Fibroblast of villous mesenchyme (primary cell): ENCODE results near the gene CCDC172. TPM values are rescaled to one million over a fixed set of nuclear protein-coding genes. Genes with fewer than 3 reads are reported as not detected.

Experiments used
- DNase-seq: peaks from one replicate; pipeline ENCODE4 v3.0.0-alpha.2; 2010; ENCODE audit warnings: low read depth
- H3K4me3 ChIP-seq: 2 replicates; pipeline ENCODE4 v1.5.1; 2011; ENCODE audit warnings: low read depth, mild to moderate bottlenecking, low read length
- small RNA-seq: library from RNA; depleted of rRNA; stranded (forward); fragments of <200 nt; gene quantifications from one replicate; pipeline ENCODE3, GENCODE V24; 2012
- total RNA-seq: library from RNA; depleted of rRNA; stranded (reverse); fragments of >200 nt; gene quantifications from 2 replicates; pipeline ENCODE4 v1.2.3, GENCODE V29; 2012
- TF ChIP-seq, protein P1 (sequence below): IDR thresholded peaks from 2 replicates; pipeline ENCODE4 v1.5.1; 2012; ENCODE audit warnings: low read depth, mild to moderate bottlenecking, low read length; ENCODE audit not compliant: insufficient read depth

Gene CCDC172
- total RNA-seq, 1 donor = not detected

DNA sequence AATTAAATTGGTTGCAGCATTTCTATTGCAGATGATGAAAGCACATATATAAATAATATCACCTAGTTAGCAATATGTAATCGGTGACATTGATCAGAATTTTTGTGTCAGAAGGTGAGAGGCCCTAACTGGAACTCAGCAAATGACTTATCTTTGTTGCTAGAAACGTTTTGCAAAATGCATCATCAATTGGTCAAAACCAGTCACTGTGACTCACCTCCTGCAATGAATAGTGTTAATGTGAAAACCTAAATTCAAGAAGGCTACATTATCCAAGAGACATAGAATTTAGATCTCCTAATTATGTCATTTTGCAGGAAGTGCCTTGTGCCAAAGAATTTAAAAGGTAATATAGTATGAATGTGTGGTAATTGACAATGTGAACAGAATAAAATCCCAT lies 93.6 kb downstream of the CCDC172 start:
- H3K4me3 ChIP-seq = no peak overlapping the region
- TF ChIP-seq, protein P1, sequence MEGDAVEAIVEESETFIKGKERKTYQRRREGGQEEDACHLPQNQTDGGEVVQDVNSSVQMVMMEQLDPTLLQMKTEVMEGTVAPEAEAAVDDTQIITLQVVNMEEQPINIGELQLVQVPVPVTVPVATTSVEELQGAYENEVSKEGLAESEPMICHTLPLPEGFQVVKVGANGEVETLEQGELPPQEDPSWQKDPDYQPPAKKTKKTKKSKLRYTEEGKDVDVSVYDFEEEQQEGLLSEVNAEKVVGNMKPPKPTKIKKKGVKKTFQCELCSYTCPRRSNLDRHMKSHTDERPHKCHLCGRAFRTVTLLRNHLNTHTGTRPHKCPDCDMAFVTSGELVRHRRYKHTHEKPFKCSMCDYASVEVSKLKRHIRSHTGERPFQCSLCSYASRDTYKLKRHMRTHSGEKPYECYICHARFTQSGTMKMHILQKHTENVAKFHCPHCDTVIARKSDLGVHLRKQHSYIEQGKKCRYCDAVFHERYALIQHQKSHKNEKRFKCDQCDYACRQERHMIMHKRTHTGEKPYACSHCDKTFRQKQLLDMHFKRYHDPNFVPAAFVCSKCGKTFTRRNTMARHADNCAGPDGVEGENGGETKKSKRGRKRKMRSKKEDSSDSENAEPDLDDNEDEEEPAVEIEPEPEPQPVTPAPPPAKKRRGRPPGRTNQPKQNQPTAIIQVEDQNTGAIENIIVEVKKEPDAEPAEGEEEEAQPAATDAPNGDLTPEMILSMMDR = no peak
- no peak for DNase-seq

DNA sequence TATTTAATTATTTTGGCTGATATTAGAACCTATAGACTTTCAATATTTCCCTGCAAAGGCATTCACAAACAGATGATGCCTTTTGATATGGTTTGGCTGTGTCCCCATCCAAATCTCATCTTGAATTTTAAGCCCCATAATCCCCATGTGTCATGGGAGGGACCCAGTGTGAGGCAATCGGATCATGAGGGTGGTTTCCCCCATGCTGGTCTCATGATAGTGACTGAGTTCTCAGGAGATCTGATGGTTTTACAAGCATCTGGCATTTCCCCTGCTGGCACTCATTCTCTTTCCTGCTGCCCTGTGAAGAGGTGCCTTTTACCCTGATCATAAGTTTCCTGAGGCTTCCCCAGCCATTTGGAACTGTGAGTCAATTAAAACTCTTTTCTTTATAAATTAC lies 94.1 kb downstream of the CCDC172 start:
- TF ChIP-seq, protein P1 = no peak
- H3K4me3 ChIP-seq = no peak overlapping the region
- no peak for DNase-seq

DNA sequence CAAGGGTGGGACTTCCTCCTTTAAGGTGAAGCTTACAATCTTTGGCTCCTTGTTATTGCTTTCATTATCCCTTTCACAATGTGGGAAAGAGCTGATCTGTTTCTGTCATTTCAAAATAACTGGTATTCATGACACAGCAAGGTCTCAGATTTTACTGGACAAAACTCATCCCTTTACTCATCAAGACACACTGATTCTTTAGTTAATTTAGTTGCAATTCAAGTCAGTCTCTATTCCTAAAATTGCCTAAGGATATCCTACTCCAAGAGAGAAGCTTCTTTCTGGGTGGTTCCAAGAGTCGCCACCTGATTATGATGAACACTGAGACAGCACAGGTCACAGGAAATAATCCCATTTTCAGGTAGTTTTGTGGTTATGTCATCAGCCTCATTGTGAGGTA lies 97.6 kb downstream of the CCDC172 start:
- no peak for DNase-seq
- TF ChIP-seq, protein P1 = no peak
- no peak overlapping the region for H3K4me3 ChIP-seq

DNA sequence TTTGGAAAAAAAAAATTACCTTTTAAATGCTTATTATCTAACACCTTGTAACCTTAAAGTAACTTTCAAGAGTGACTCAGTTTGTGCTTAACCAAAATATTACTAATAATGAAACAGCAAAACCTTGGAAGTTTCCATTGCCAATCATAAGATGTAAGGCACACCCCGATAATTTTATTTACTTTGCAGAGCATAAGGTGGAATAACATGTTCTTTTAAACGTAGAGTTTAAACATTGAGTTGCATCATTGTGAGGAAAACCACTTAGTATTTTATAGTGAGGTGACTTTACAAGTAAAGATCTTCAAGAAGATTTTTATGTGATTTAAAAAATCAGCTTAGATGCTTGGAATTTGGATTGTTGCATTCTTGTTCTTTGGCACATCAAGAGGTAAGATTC lies 103.4 kb downstream of the CCDC172 start, which contains the start of gene PNLIPRP3:
Gene PNLIPRP3, plus strand, starts transcription at position 177 of the 400 bp plus-strand sequence. Its CDS starts 166 bp downstream, at position 343.
- TF ChIP-seq, protein P1 = no peak
- H3K4me3 ChIP-seq = no peak within 1 kb of the TSS
- no peak for DNase-seq

DNA sequence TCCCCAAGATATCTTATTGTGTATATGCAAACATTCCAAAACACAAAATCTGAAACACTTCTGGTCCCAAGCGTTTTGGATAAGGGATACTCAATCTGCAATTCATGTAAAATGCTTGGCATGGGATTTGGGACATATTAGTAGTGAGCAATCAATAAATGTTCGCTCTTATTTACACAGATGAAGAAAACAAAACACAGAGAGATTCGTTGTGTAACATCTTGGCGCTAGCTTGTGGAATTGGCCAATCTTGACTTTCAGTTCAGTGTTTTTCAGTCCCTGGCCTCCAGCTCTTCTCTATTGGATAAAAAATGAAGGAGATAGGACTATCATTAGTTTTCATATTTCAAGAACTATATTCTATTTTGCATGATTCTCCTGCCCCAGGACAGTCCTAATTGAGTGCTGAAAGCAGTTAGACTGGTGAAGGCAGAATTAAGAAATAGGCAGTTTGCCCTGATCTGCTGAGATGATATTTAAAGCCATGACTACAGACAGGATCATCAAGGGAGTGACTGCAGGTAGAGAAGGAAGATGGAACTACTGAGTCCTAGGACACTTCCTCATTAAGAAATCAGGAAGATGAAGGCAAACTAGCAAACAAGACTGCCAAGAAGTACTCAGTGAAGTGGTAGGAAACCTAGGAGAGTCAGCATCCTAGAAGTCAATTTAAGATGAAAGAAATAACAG lies 105.2 kb downstream of the CCDC172 start:
- no peak for DNase-seq
- TF ChIP-seq, protein P1 = no peak
- no peak overlapping the region for H3K4me3 ChIP-seq

Small RNA genes within 50 kb of the gene (small RNA-seq; reads per million reads assigned to genes)
- gene SNRPGP6 = not detected

Other genes starting within 250 kb of the CCDC172 start
- gene GFRA1, start 51.2 kb upstream of the CCDC172 start, total RNA-seq = 9.3 and 59.6 TPM in 2 replicates
- not detected in 2 replicates for gene PNLIPRP3, start 103.4 kb downstream of the CCDC172 start, total RNA-seq
- gene PNLIP, start 221.5 kb downstream of the CCDC172 start, total RNA-seq = not detected in 2 replicates